Heart right ventricle (tissue), 16 donors: Measurements from ENCODE around the gene SESN1. TPM values are rescaled to one million over a fixed set of nuclear protein-coding genes. Genes with fewer than 3 reads are reported as not detected.

Experiments used
- ATAC-seq, 8 donors: fragments of 200-7000 bp; cut with Tn5 transposase; one replicate each; pipeline ENCODE4 v1.9.1; 2020; ENCODE audit warnings: mild to moderate bottlenecking in 8 of 8, moderate library complexity in 8 of 8, moderate number of reproducible peaks in 1 of 8
- DNase-seq, 2 donors: peaks; one replicate each; pipeline ENCODE4 v3.0.0-alpha.2; 2020
- H3K27ac ChIP-seq, 10 donors: fragments of 200-600 bp; sonication (generic) in 2 of 10; one replicate each; pipeline versions ENCODE4 v1.5.0 to v1.8.0; 2020 to 2022; ENCODE audit warnings: mild to moderate bottlenecking in 3 of 10
- H3K27me3 ChIP-seq, 7 donors: fragments of 200-600 bp; one replicate each; pipeline ENCODE4 v1.8.0; 2021 to 2022; ENCODE audit warnings: mild to moderate bottlenecking in 2 of 7
- H3K36me3 ChIP-seq, 9 donors: fragments of 200-600 bp; sonication (generic) in 1 of 9; one replicate each; pipeline versions ENCODE4 v1.5.0 to v1.8.0; 2020 to 2022; ENCODE audit warnings: mild to moderate bottlenecking in 2 of 9
- H3K4me1 ChIP-seq, 9 donors: fragments of 200-600 bp; sonication (generic) in 1 of 9; one replicate each; pipeline versions ENCODE4 v1.5.0 to v1.8.0; 2020 to 2022; ENCODE audit warnings: mild to moderate bottlenecking in 4 of 9
- H3K4me3 ChIP-seq, 10 donors: fragments of 200-600 bp; sonication (generic) in 2 of 10; one replicate each; pipeline versions ENCODE4 v1.5.0 to v1.8.0; 2020 to 2022; ENCODE audit warnings: mild to moderate bottlenecking in 7 of 10, moderate library complexity in 2 of 10
- H3K9me3 ChIP-seq, 11 donors: fragments of 200-600 bp in 10 of 11; sonication (generic) in 2 of 11; one replicate each; pipeline versions ENCODE4 v1.5.0 to v1.8.0; 2013 to 2022; ENCODE audit warnings: mild to moderate bottlenecking in 2 of 11, control low read depth in 1 of 11, moderate library complexity in 1 of 11
- CTCF ChIP-seq, 9 donors: fragments of 200-600 bp; sonication (generic) in 2 of 9; IDR thresholded peaks; one replicate each; pipeline versions ENCODE4 v1.5.0 to v1.8.0; 2021 to 2022; ENCODE audit warnings: antibody characterized with exemption in 9 of 9, mild to moderate bottlenecking in 5 of 9, moderate library complexity in 1 of 9
- WGBS, 2 donors: extraction: QIAGEN DNeasy Blood & Tissue Kit; methylation state at CpG; one replicate each; pipeline ENCODE4 v1.1.7; 2013; ENCODE audit warnings: inconsistent platforms in 1 of 2; 5-methylcytosine and 5-hydroxymethylcytosine counted together
- intact Hi-C, 10 donors: fragments of 100-400 bp; cut with DNase I; formaldehyde crosslinking; loops; one replicate each; pipeline versions ENCODE4 v1.11.1 to v1.14.2; 2022
- polyA plus RNA-seq, 2 donors: library from polyadenylated mRNA; stranded (reverse); fragments of 200-250 nt; gene quantifications; one replicate each; pipeline ENCODE4 v1.2.3, GENCODE V29; 2013
- total RNA-seq, 10 donors: library from RNA; stranded (reverse); fragmentation: NEBNext Ultra II Directional in 3 of 10; extraction: Animal tissue kit (Norgen Biotek cat#: 25700) in 3 of 10; gene quantifications; one replicate each; pipeline versions ENCODE4 v1.2.1 to v1.2.4, GENCODE V29; 2021 to 2023
- donor health status: Arrhythmogenic right ventricular cardiomyopathy.
- donor health status: ischemic (EF 13 %, LVEDD 7.1; RV severe dilation, severe dysfunction).
- donor health status: healthy with polysubstance abuse.
- donor health status: DM: no; HTN: yes; CAD: no.
- donor health status: DM: no; HTN: no; CAD: no.
- donor health status: ischemic (EF 25% LVEDD 6.9; RV normal size, moderate dysfunction).
- donor health status: ischemic (EF 25% LVEDD 5.7; RV mildly dilated, moderate dysfunction).
- donor health status: healthy.
- donor health status: DM: yes; HTN: yes; CAD: no.
- donor health status: Ischemic cardiomyopathy.
- donor health status: ischemic (EF 35%, LVEDD 5.7; RV mildly dilated, moderate dysfunction).
- donor health status: nonischemic (EF 11% LVEDD 7.7; RV severe dilation, severe dysfunction).
- donor health status: DM: yes; HTN: yes; CAD: no.
- donor health status: PGD.
- donor health status: ischemic (EF 29% LVEDD 5.4; RV normal size, mild dysfunction).
- donor health status: nonischemic (EF 23%, LVEDD 6.1; RV moderate dilation, normal function).

SESN1 gene
- total and polyA plus RNA-seq, 12 donors: 16.2 to 62.8 (median 37.7) TPM

- no peak for DNase-seq
- Histone ChIP-seq H3K27me3 (no peaks in the 10 kb centered on the region), H3K36me3 (peaks cover 0 to 20% (median 0%) of the 10 kb centered on the region in 9 donors), H3K9me3 (no peaks in the 10 kb centered on the region), H3K27ac (peak overlapping the region; percentile 1 to 86 (median 75)), H3K4me1 (peaks cover 0 to 87% (median 47%) of the 10 kb centered on the region in 9 donors), H3K4me3 (no peak overlapping the region)
- 61 to 69% methylated on average over 4 of the region's 4 CpGs for WGBS, 2 donors
- no peak for TF ChIP-seq CTCF (IDR thresholded peaks at IDR 0.05)
- ATAC-seq: peak in 1 of 8 donors; percentile 19
- intact Hi-C loops: no loop called here
These were observed 13.0 kb downstream of the SESN1 start for GRCh38 chr6:109081516-109082187.

GRCh38 chr6:109081026-109081425, 13.6 kb downstream of the SESN1 start:
- Histone ChIP-seq H3K27ac (peak overlapping the region in 8 of 10 donors; percentile 52 to 86 (median 76)), H3K36me3 (peaks cover 0 to 18% (median 0%) of the 10 kb centered on the region in 9 donors), H3K4me1 (peaks cover 0 to 93% (median 53%) of the 10 kb centered on the region in 9 donors), H3K9me3 (no peaks in the 10 kb centered on the region), H3K4me3 (no peak overlapping the region), H3K27me3 (no peaks in the 10 kb centered on the region)
- intact Hi-C loops: no loop called here
- 43% methylated on average over 1 of the region's 1 CpG for WGBS, 2 donors
- no peak for TF ChIP-seq CTCF (IDR thresholded peaks at IDR 0.05)
- ATAC-seq (peak in 1 of 8 donors; percentile 27), DNase-seq (no peak)

- Histone ChIP-seq H3K36me3 (peaks cover 0 to 8% (median 0%) of the 10 kb centered on the region in 9 donors), H3K4me3 (peak overlapping the region in 2 of 10 donors; percentile 2 to 5), H3K27ac (peak overlapping the region; percentile 21 to 86 (median 75)), H3K4me1 (peaks cover 0 to 89% (median 54%) of the 10 kb centered on the region in 9 donors), H3K9me3 (no peaks in the 10 kb centered on the region), H3K27me3 (no peaks in the 10 kb centered on the region)
- 12 to 24% methylated on average over 4 of the region's 4 CpGs for WGBS, 2 donors
- no peak for TF ChIP-seq CTCF (IDR thresholded peaks at IDR 0.05)
- ATAC-seq (peak; percentile 74 to 94 (median 91)), DNase-seq (peak in 1 of 2 donors; percentile 81)
- intact Hi-C loops: loop anchor here in 6 of 10 donors (5.0 to 10.0 kb wide), 9 partner anchors 75 to 538 kb away; partner anchors contain the start of gene ARMC2 (in 2 of the 6)
These were observed 14.7 kb downstream of the SESN1 start for GRCh38 chr6:109079981-109080380.

GRCh38 chr6:109076377-109076776, 18.3 kb downstream of the SESN1 start:
- H3K9me3 ChIP-seq: no peaks in the 10 kb centered on the region
- H3K4me3 ChIP-seq: no peak overlapping the region
- TF ChIP-seq CTCF (IDR thresholded peaks at IDR 0.05): no peak
- H3K36me3 ChIP-seq: no peaks in the 10 kb centered on the region
- H3K27ac ChIP-seq: peak overlapping the region in 3 of 10 donors; percentile 11 to 32 (median 30)
- intact Hi-C loops: loop anchor here in 6 of 10 donors (5.0 to 10.0 kb wide), 9 partner anchors 72 to 534 kb away; partner anchors contain the start of gene ARMC2 (in 2 of the 6)
- H3K4me1 ChIP-seq: peaks cover 0 to 83% (median 48%) of the 10 kb centered on the region in 9 donors
- H3K27me3 ChIP-seq: no peaks in the 10 kb centered on the region
- 47 to 48% methylated on average over 3 of the region's 3 CpGs for WGBS, 2 donors
- DNase-seq (no peak), ATAC-seq (no peak)
